ENCODE data around the gene MCF2L.

- TF ChIP-seq, protein P1, sequence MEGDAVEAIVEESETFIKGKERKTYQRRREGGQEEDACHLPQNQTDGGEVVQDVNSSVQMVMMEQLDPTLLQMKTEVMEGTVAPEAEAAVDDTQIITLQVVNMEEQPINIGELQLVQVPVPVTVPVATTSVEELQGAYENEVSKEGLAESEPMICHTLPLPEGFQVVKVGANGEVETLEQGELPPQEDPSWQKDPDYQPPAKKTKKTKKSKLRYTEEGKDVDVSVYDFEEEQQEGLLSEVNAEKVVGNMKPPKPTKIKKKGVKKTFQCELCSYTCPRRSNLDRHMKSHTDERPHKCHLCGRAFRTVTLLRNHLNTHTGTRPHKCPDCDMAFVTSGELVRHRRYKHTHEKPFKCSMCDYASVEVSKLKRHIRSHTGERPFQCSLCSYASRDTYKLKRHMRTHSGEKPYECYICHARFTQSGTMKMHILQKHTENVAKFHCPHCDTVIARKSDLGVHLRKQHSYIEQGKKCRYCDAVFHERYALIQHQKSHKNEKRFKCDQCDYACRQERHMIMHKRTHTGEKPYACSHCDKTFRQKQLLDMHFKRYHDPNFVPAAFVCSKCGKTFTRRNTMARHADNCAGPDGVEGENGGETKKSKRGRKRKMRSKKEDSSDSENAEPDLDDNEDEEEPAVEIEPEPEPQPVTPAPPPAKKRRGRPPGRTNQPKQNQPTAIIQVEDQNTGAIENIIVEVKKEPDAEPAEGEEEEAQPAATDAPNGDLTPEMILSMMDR (conservative IDR thresholded peaks at IDR 0.05; ENCODE audit: low read depth, low read length): no peak
- no peak for TF ChIP-seq EZH2phosphoT487 (IDR thresholded peaks at IDR 0.05; ENCODE audit: borderline replicate concordance, low read length)
Observed at GRCh38 chr13:112930192-112930591, 38.8 kb upstream of the MCF2L start.
